Posterior vena cava (tissue), 2 donors: ENCODE data around the gene SNTB2. TPM values are rescaled to one million over a fixed set of nuclear protein-coding genes. Genes with fewer than 3 reads are reported as not detected.
"Not testable (repeated sequence)": the region's sequence is repeated elsewhere in the genome, so short reads cannot be mapped to it uniquely, and the experiment has no call there.

Experiments
- DNase-seq: peaks from one replicate; pipeline ENCODE4 v3.0.0-alpha.2; 2020; ENCODE audit warnings: low spot score
- intact Hi-C, 2 donors: fragments of 100-400 bp; cut with DNase I; formaldehyde crosslinking; loops; one replicate each; pipeline versions ENCODE4 v1.14.1 to v1.14.2; 2022 to 2023
- total RNA-seq, 2 donors: library from RNA; stranded (reverse); fragmentation: NEBNext Ultra II Directional; extraction: Animal tissue kit (Norgen Biotek cat#: 25700); gene quantifications; one replicate each; pipeline ENCODE4 v1.2.1, GENCODE V29; 2021
- donor health status: DM: yes; HTN: yes; CAD: no.
- donor health status: DM: yes; HTN: yes; CAD: no.

SNTB2 gene
- total RNA-seq, 2 donors from 2014 or later: 53.8 to 59.5 TPM

DNA sequence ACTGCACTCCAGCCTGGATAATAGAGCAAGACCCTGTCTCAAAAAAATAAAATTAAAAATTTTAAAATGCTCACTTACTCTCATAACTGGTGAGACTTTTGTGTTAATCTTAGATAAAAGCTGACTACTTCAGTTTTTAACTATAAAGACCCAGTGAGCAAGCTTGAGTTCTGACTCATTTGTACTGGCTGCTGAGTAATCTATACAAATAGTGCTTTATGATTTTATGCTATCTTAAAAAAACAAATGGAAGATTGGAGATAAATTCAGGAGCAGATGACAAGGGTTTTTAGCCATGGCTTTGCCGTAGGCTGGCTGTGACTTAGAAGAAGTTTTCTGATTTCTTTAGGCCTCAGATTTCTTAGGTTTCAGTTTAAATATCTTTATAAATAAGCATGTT, 30.5 kb downstream of the SNTB2 start:
- no peak for DNase-seq
- intact Hi-C loops: no loop called here

DNA sequence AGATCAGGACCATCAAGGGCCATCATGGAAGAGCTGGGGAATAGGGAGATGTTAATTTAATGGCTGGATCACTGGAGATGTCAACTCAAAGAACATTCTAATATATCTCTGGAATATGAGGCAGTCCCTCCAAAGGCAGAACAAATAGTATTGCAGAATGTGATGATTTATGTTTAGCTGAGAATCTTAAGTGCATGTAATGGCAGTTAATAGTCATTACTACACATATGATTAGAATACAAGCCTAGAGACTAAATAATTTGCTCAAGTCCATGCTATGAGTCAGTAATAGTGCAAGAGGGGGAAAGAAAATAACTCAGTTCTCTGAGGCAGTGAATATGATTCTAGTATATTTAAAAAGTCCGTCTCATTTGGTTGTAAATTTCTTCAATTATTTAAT, 32.3 kb downstream of the SNTB2 start:
- no peak for DNase-seq
- intact Hi-C loops: no loop called here

DNA sequence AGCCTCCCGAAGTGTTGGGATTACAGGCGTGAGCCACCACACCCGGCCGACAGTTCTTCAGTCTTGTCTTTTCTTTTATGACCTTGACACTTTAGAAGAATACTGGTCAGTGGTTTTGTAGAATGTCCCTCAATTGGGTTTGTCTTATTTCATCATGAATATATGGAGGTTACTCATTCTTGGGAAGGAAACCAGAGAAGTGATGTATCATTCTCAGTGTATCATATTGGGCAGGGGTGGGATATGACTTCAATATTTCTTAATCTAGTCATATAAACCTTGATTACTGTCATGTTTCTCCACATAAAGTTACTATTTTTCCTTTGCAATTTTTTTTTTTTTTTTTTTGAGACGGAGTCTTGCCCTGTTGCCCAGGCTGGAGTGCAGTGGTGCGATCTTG, 36.9 kb downstream of the SNTB2 start:
- intact Hi-C loops: no loop called here
- no peak for DNase-seq

DNA sequence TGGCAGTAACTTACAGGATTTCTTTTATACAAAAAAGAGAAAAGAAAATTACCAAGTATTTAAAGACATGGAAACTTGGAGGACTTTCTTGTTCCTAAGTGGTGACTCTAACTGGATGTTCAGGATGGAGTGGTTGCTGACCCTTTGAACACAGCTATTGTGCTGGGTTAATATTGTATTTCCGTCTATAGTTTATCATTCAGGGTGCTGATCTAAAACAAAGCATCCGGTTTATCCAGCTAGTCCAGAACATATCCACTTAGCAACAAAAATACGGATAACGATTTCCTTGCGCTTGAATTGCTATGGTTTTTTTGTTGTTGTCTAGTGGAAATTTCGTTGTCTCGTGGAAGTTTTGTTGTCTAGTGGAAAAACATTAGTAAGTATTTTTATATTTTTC, 38.2 kb downstream of the SNTB2 start:
- intact Hi-C loops: no loop called here
- DNase-seq: no peak

DNA sequence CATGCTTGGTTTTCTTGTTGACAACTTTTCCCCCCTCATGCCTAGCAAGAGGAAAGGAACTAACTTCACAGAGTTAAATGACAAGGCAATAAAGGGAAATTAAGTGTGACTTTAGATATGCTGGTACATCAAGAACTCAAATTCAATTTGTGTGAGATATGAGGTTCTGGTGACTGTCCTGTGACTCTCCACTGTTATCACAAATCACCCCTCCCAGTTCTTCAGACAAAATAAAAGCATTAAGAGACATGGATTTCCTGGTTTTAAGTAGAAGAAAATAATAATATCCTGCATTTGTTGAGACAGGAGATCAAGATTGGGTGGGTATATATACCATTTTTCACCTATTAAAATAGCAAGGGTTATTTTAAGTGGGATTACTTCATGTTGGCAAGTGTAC, 46.2 kb downstream of the SNTB2 start:
- intact Hi-C loops: no loop called here
- DNase-seq: no peak

DNA sequence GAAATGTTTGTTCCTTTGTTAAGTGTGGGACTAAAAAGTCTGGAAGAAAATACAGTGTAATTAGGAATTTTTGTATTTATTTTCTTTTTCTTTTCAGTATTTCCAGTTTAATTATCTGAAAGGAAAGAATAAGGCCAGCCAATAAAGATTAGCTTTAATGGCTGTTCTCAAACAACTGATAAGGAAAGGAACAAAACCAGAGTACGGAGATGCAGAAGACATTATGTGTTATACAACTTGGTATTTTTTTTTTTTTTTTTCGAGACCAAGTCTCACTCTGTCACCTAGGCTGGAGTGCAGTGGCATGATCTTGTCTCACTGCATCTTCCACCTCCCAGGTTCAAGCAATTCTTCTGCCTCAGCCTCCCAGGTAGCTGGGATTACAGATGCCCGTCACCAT, 47.5 kb downstream of the SNTB2 start:
- no peak for DNase-seq
- intact Hi-C loops: no loop called here

DNA sequence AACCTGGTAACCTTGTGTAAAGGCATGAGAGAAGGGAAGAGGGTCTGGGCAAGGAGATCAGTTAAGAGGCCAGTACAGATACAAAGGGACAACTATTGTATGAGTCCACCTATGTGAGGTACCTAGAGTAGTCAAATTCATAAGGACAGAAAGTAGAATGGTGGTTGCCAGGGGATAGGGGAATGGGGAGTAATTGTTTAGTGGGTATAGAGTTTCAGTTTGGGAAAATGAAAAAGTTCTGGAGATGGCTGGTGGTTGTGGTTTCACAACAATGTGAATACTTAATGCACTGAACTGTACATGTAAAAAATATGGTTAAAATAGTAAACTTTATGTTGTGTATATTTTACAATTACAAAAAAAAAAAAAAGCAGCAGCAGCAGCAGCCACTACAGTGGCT, 49.4 kb downstream of the SNTB2 start:
- intact Hi-C loops: no loop called here
- DNase-seq: no peak

DNA sequence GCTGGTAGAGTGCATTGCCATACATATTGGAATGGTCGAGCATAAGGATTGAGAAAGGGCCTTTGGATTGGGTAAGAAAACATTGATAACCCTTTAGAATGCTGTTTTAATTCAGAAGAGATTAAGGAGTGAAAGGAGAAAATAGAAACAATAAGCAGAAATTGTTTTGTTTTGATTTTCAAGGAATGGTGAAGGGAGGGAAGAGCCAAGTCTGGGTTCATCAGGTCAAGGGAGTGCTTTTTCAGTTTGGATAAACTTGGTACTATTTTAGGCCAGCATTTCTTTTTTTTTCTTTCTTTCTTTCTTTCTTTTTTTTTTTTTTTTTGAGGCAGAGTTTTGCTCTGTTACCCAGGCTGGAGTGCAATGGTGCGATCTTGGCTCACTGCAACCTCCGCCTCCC, 50.3 kb downstream of the SNTB2 start:
- intact Hi-C loops: no loop called here
- DNase-seq: no peak

DNA sequence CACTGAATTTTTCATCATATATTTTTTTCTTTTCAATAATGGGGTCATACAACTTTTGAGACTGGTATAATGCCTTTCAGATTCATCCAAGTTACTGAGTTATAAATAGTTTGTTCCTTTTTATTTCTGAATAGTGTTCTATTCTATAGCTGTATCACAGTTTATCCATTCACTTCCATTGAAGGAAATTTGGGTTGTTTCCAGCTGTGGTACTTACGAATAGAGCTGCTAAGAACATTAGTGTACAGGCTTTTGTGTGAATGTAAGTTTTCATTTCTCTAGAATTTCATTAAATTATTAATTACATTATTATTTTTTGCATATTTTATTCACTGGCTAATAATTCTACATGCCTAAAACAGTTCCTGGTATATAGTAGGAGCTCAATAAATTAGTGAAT, 52.9 kb downstream of the SNTB2 start:
- DNase-seq: no peak
- intact Hi-C loops: no loop called here

DNA sequence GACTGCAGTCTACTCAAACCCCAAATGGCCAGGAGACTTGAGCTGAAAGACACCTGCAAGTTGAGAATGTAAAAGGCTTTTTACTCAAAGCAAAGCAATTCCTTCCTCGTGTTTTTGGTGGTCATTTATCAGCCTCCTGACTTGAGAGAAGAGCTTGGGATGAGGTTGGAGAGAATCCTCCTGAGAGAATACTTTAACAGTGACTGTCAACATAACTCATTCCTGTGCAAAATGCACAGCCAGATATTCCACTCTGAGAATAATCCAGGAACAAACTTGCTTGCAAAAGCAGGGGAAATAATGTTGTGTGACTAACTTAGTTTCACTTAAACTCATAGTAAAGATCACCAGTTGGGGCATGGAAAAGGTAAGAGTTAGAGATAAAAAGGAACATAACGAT, 53.4 kb downstream of the SNTB2 start:
- DNase-seq: no peak
- intact Hi-C loops: no loop called here

DNA sequence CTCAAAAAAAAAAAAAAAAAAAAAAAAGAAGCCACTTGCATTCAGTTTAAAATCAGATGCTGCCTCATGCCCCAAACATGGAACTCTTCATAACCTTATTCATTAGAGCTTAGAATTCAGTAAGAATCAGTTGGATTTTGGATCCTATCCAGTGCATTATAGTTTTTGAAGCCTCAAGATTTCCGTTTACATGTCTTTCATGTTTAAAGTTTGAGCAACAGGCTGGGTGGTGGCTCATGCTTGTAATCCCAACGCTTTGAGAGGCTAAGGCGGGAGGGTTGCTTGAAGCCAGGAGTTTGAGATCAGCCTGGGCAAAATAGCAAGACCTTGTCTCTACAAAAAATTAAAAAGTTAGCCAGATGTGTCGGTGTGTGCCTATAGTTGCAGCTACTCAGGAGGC, 55.0 kb downstream of the SNTB2 start:
- intact Hi-C loops: no loop called here
- no peak for DNase-seq

DNA sequence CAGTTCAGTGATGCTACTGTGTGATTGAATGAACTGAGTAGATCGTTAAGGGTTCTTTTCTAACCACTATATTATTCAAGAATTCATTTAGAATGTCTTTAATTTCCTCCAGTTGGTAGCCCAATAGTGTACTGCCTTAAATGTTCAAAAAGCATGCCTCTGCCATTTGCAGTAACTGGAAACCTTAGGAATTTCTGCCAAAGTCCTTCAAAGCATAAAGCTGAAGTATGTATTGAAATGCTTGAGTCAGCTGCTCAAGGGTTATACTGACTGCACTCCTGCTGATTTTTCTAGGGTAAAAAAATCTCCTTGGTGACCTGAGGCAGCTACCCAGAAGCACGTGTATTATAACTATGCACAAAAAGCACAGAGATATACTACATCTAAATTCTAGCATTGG, 56.5 kb downstream of the SNTB2 start:
- DNase-seq: no peak
- intact Hi-C loops: no loop called here

DNA sequence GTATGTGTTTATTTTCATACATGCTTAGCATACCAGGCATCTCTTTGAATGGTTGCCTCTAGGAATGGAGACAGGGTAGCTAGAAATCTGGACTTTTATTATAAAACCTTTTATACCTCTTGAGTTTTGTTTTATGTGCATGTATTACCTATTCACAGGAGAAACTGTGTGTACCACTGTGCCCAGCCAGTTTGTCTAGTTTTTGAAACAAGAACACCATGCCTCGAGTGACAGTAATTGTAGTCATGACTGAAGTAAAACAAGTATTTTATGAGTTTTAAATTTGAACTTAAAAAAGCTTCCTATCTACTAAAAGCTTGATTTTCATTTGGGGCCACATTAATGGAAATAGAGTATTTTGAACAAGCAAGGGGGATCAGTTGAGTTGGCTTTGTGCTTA, 57.4 kb downstream of the SNTB2 start:
- intact Hi-C loops: no loop called here
- DNase-seq: no peak

DNA sequence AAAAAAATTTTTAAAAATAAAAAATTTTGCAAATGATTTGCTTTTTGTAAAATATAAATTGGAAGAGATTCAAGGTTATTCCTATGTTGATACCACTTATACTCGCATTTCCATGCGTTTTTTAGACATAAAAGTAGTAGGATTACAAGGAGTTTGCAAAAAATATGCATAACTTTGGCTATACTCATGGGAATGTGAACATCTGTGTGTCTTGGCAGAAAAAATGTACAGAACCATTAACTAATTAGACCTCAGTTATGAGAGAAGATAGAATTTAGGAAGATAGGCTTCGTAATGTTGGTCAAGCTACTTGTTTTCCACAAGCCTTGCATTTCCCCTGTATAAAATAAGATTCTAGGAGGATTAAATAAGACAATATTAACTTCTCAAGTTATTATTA, 63.1 kb downstream of the SNTB2 start:
- intact Hi-C loops: no loop called here
- no peak for DNase-seq

DNA sequence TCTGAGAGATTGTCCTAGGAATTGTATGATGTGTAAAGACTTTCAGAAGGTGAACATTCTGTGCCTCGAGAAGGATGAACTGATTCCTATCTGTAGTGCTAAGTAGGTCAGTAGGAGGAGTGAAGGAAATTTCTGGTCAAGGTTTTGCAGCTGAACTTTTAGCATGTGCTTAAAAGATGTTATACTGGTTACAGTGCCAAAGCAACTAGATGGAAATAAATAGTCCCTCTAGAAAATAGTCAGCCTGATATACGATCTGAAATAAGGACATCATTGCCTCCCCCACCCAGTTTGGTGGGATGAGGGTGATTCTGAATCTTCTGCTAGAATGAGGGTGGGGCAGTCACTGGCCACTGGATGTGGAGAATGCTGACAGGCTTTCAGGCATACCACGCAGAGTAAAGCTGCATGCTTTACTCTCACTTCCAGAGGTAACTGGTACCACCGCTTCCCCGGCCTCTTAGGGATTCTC, 66.9 kb downstream of the SNTB2 start:
- intact Hi-C loops: no loop called here
- DNase-seq: no peak

DNA sequence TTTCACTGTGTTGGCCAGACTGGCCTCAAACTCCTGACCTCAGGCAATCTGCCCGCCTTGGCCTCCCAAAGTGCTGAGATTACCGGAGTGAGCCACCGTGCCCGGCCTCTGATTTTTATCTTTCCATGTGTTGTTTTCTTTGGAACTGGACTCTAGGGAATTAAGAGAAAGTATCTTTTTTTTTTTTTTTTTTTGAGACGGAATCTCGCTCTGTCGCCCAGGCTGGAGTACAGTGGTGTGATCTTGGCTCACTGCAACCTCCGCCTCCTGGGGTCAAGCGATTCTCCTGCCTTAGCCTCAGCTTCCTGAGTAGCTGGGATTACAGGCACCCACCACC, 72.4 kb downstream of the SNTB2 start:
- intact Hi-C loops: not testable (repeated sequence)
- DNase-seq: peak; percentile 61

DNA sequence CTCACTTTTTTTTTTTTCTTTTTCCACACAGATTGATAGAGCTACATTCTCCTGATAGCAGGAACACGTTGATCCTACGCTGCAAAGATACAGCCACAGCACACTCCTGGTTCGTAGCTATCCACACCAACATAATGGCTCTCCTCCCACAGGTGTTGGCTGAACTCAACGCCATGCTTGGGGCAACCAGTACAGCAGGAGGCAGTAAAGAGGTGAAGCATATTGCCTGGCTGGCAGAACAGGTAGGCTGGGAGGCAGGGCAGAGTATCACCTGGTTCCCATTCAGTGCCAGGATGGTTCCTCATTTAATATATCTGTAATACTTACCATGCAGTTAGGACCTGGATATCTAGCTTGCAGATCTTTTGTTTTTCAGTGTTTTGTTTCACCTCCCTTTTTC, 73.1 kb downstream of the SNTB2 start:
- intact Hi-C loops: no loop called here
- DNase-seq: no peak

DNA sequence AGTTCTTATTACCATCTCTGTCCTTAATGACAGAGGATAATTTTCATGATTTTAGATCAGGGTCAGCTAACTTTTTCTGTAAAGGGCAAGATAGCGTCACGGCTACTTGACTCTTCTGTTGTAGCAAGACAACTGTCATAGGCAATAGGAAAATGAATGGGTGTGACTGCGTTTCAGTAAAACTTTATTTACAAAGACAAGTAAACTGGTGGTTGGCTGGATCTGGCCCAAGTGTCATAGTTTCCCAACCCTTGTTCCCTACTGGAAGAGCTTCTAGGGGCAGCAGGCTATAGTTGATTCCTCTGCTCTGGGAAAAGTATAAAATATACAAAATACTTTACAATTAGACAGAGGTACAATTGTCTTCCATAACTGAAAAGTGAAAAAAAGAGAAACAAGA, 73.5 kb downstream of the SNTB2 start:
- intact Hi-C loops: no loop called here
- DNase-seq: no peak

DNA sequence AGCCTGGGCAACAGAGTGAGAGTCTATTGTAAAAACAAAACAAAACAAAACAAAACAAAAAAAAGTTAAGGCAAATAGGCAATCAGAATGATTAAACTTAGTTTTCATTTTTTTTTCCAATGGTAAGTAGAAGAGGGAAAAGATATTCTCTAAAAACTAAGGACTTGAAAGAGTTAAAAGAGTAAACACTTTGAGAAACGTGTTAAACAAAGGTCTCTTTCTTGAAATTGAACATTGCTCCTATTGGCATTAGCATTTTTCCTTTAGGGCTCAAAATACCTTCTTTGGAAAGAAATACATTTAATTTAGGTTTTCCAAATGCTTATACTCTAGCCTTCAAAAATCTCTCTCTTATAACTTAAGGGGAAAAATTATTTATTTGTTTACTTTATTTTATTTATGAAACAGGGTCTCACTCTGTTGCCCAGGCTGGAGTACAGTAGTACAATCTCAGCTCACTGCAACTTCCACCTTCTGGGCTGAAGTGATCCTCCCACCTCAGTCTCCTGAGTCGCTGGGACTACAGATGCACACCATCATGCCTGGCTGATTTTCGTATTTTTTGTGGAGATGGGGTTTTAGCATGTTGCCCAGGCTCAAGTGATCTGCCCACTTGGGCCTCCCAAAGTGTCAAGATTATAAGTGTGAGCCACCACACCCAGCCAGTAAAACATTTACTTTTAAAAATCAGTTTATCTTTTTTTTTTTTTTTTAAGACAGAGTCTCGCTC, 79.5 kb downstream of the SNTB2 start:
- intact Hi-C loops: no loop called here
- no peak for DNase-seq

DNA sequence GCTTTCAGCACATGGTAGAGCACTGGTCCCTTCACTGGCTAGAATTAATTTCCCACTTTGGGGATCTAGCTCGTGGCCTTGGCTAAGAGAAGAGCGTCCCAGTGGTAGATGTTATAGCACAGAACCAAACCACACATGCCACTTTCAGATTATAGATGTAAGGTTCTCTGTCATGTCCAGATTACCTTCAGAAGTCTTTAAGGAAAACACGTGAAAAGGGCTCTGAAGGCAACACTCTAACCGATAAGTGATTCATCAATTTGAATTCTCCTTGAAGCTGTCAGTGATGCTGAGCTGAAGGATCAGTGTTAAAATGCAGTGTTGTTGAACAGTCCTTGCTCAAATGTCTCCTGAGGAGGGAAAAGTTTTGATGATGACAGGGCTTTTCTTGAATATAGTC, 80.7 kb downstream of the SNTB2 start:
- DNase-seq: no peak
- intact Hi-C loops: no loop called here

DNA sequence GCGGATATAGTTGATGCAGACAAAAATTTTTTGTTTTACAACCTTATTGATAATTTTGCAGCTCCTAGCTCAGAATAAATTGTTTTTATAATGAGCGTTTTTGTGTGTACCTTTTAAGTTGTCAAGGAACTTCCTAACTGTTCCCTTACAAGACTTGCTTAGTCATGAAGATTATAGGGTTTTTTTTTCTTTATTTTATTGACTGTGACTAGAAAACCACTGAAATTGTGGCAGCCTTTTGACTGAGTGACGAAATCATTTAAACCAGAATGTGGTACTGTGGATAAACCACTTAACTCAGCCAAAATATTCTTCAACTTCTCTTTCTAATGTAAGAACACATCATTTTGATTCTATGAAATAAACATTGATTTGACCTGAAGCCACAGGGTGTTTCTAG, 83.4 kb downstream of the SNTB2 start:
- intact Hi-C loops: no loop called here
- no peak for DNase-seq

DNA sequence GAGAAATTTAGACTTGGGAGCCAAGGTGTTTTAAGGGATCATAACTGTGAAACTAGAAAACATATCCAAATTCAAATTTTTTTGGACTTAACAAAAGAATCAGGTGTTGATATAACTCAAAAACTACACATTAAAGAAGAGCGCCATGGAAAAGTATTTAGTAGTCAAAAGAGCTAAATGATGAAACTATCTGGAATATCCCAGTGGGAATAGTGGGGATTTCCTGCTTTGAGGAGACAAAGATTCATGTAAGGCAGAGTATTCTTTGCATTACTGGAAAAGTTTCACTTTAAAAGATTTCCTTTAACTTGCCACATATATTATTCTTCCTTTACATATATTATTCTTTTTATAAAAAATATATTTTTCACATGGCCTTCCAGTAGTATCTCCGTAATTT, 83.9 kb downstream of the SNTB2 start:
- intact Hi-C loops: no loop called here
- DNase-seq: no peak
